ENCODE results near the gene SYNDIG1. TPM values are rescaled to one million over a fixed set of nuclear protein-coding genes. Genes with fewer than 3 reads are reported as not detected.

Gene SYNDIG1
- total and polyA plus RNA-seq, 2 donors (not counting 1 experiment from before 2014, with no cell fraction given) = not detected

DNA sequence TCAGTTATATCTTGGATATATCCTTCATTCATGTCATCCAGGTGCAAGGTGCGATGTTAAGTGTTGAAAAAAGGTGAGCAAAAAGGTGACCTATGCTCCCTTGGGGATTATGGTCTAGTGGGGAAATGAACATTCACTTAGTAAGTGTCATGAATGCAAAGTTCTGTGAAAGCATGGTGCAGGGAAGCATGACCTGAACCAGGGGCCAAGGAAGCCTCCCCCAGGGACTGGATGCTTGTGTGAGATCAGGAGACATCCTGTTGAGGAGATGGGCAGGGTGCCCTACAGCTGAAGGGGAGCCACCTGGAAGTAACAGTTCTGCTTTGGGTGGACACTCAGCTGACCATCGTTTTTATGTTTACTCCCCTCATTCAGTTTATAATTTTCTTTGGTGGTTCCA is 179.5 kb downstream of the SYNDIG1 start:
- no peaks in the 10 kb centered on the region for H3K27me3 Mint-ChIP-seq

DNA sequence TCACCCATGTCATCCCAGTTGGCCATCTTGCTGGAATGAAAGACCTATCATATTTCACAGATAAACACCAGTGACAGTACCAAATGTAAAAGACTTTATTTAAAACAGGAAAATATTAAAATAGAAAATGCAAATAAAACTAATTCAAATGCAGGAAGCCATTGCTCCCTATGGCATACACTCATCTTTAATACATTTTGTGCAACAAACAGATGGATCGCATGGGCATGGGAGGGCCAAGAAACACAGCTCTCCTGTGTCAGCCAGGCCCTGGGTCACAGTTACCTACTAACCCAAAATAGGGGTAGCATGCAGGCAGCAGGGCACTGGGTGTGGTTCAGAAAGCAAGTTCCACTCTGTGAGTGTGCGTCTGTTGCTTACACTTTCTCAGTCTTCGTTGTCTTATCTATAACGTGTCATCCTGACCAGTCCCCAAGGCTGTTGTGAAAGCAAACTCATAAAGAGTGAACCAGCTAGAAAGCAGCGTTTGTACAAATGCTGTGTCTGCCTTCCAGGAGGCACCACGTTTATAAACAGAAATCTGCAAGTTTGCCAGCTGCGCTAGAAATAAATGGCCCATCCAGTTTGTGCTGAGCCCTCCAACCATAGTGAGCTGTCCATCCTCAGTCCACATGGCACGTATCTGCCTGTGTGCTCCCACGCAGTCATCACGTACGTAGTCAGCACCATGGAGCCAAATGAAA is 180.5 kb downstream of the SYNDIG1 start:
- Mint-ChIP-seq H3K4me1 (peaks cover 39% of the 10 kb centered on the region), H3K27me3 (no peaks in the 10 kb centered on the region), H3K9me3 (ENCODE audit: insufficient read depth) (no peaks in the 10 kb centered on the region), H3K4me3 (no peak overlapping the region), H3K27ac (no peak overlapping the region)
- Histone ChIP-seq H3K27me3 (replicated peaks in 1 of 4; ENCODE audit: control extremely low read depth in 1 of 4, control insufficient read depth in 3 of 4, insufficient read depth in 4 of 4, low read length in 3 of 4) (peaks cover 0 to 4% (median 0%) of the 10 kb centered on the region in 4 experiments), H3K4me1 (ENCODE audit: control insufficient read depth in 2 of 2, insufficient read depth in 2 of 2, low read length in 2 of 2) (peaks cover 6 to 30% of the 10 kb centered on the region in 2 donors), H3K9me3 (ENCODE audit: control extremely low read depth in 1 of 3, control insufficient read depth in 2 of 3, insufficient read depth in 1 of 3, low read length in 2 of 3) (no peaks in the 10 kb centered on the region), H4K20me1 (ENCODE audit: control insufficient read depth, insufficient read depth, low read length, poor library complexity, severe bottlenecking) (no peaks in the 10 kb centered on the region), H3K4me3 (ENCODE audit: control extremely low read depth in 1 of 5, extremely low read depth in 1 of 5, insufficient read depth in 1 of 5, low read depth in 2 of 5, low read length in 4 of 5) (no peak overlapping the region), H3K4me2 (replicated peaks; ENCODE audit: low read depth, low read length, poor library complexity, severe bottlenecking) (no peak overlapping the region), H3K27ac (ENCODE audit: low read length in 2 of 2) (no peak overlapping the region), H2AFZ (ENCODE audit: insufficient read depth, low read depth, low read length, poor library complexity, severe bottlenecking) (no peak overlapping the region), H3K79me2 (ENCODE audit: control insufficient read depth, insufficient read depth, low read length) (no peaks in the 10 kb centered on the region), H3K36me3 (replicated peaks in 1 of 2; ENCODE audit: control extremely low read depth in 1 of 2, control insufficient read depth in 1 of 2, extremely low read depth in 1 of 2, insufficient read depth in 2 of 2, low read length in 1 of 2) (no peaks in the 10 kb centered on the region), H3K9ac (ENCODE audit: low read length) (no peak overlapping the region)
- 87% methylated on average over 9 of the region's 11 CpGs for WGBS (ENCODE audit: insufficient coverage)
- POLR2A ChIA-PET = no interaction called here
- CTCF ChIA-PET = no interaction called here
- no peak for TF ChIP-seq EZH2 (IDR thresholded peaks at IDR 0.05; ENCODE audit: borderline replicate concordance, insufficient read depth, low read depth, low read length, poor library complexity, severe bottlenecking)
- TF ChIP-seq, protein P1, sequence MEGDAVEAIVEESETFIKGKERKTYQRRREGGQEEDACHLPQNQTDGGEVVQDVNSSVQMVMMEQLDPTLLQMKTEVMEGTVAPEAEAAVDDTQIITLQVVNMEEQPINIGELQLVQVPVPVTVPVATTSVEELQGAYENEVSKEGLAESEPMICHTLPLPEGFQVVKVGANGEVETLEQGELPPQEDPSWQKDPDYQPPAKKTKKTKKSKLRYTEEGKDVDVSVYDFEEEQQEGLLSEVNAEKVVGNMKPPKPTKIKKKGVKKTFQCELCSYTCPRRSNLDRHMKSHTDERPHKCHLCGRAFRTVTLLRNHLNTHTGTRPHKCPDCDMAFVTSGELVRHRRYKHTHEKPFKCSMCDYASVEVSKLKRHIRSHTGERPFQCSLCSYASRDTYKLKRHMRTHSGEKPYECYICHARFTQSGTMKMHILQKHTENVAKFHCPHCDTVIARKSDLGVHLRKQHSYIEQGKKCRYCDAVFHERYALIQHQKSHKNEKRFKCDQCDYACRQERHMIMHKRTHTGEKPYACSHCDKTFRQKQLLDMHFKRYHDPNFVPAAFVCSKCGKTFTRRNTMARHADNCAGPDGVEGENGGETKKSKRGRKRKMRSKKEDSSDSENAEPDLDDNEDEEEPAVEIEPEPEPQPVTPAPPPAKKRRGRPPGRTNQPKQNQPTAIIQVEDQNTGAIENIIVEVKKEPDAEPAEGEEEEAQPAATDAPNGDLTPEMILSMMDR (IDR thresholded peaks at IDR 0.05) = no peak
- DNase-seq (no peak), ATAC-seq (ENCODE audit: low read depth) (no peak)
- intact Hi-C loops (cut with micrococcal nuclease) = no loop called here

More for the DNA sequence above, 179.5 kb downstream of the SYNDIG1 start:
- Mint-ChIP-seq H3K4me3 (no peak overlapping the region), H3K9me3 (ENCODE audit: insufficient read depth) (peaks cover 2% of the 10 kb centered on the region), H3K4me1 (peaks cover 39% of the 10 kb centered on the region), H3K27ac (no peak overlapping the region)
- no peak for TF ChIP-seq EZH2 (IDR thresholded peaks at IDR 0.05; ENCODE audit: borderline replicate concordance, insufficient read depth, low read depth, low read length, poor library complexity, severe bottlenecking)
- TF ChIP-seq, protein P1 (IDR thresholded peaks at IDR 0.05) = no peak
- Histone ChIP-seq H4K20me1 (ENCODE audit: control insufficient read depth, insufficient read depth, low read length, poor library complexity, severe bottlenecking) (no peaks in the 10 kb centered on the region), H3K9ac (ENCODE audit: low read length) (no peak overlapping the region), H3K4me1 (ENCODE audit: control insufficient read depth in 2 of 2, insufficient read depth in 2 of 2, low read length in 2 of 2) (peaks cover 6 to 30% of the 10 kb centered on the region in 2 donors), H3K9me3 (ENCODE audit: control extremely low read depth in 1 of 3, control insufficient read depth in 2 of 3, insufficient read depth in 1 of 3, low read length in 2 of 3) (no peaks in the 10 kb centered on the region), H3K27me3 (replicated peaks in 1 of 4; ENCODE audit: control extremely low read depth in 1 of 4, control insufficient read depth in 3 of 4, insufficient read depth in 4 of 4, low read length in 3 of 4) (peaks cover 0 to 4% (median 0%) of the 10 kb centered on the region in 4 experiments), H3K4me2 (replicated peaks; ENCODE audit: low read depth, low read length, poor library complexity, severe bottlenecking) (no peak overlapping the region), H2AFZ (ENCODE audit: insufficient read depth, low read depth, low read length, poor library complexity, severe bottlenecking) (no peak overlapping the region), H3K4me3 (ENCODE audit: control extremely low read depth in 1 of 5, extremely low read depth in 1 of 5, insufficient read depth in 1 of 5, low read depth in 2 of 5, low read length in 4 of 5) (no peak overlapping the region), H3K79me2 (ENCODE audit: control insufficient read depth, insufficient read depth, low read length) (no peaks in the 10 kb centered on the region), H3K36me3 (replicated peaks in 1 of 2; ENCODE audit: control extremely low read depth in 1 of 2, control insufficient read depth in 1 of 2, extremely low read depth in 1 of 2, insufficient read depth in 2 of 2, low read length in 1 of 2) (no peaks in the 10 kb centered on the region), H3K27ac (ENCODE audit: low read length in 2 of 2) (no peak overlapping the region)
- peak; percentile 8 for DNase-seq
- intact Hi-C loops (cut with micrococcal nuclease) = no loop called here
- WGBS (ENCODE audit: insufficient coverage) = 0% methylated on average over 1 of the region's 2 CpGs
- ATAC-seq (ENCODE audit: low read depth) = peak; percentile 56
- ChIA-PET CTCF (no interaction called here), POLR2A (no interaction called here)
